ENCODE results near the gene MCTP1.

The MCTP1 gene

DNA sequence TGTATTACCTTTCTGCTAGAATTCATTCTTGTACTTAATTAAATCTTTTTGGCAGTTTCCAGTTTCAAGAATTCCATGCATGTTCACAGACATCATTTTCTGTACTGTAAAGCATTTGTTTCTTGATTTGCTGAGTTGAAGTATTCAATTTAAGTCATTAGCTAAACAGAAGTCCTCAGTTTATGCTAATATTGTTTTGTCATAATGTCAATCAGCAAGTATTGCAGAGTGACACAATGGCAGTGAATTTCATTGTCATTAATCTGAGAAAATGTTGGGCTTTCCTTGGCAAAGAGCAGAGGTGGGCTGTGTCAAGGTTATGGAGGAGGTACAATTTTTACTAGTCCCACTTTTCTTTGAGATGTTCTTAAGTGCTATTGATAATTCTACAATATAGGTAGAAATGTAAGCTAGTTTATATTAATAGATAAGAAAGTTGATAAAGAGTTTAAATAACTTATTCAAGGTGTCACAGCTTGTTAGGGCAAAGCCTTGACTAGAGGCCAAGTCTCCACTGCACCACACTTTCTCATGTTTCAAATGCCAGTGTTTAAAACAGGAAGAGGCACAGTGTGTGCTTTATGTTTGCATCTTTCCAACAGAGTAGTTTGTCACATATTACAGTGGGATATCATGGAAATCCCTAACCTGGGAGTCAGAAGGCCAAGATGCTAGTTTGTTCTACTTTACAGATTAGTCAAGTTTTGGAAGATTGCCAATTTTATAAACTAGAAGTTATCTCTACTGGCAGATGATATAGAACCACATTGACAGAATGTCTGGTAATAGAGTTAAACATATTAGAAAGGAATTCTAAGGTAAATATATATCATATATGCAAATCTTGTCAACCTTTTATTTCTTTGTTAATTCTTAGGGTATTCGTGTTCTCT is 610.2 kb downstream of the MCTP1 start:
- TF ChIP-seq, protein P1, sequence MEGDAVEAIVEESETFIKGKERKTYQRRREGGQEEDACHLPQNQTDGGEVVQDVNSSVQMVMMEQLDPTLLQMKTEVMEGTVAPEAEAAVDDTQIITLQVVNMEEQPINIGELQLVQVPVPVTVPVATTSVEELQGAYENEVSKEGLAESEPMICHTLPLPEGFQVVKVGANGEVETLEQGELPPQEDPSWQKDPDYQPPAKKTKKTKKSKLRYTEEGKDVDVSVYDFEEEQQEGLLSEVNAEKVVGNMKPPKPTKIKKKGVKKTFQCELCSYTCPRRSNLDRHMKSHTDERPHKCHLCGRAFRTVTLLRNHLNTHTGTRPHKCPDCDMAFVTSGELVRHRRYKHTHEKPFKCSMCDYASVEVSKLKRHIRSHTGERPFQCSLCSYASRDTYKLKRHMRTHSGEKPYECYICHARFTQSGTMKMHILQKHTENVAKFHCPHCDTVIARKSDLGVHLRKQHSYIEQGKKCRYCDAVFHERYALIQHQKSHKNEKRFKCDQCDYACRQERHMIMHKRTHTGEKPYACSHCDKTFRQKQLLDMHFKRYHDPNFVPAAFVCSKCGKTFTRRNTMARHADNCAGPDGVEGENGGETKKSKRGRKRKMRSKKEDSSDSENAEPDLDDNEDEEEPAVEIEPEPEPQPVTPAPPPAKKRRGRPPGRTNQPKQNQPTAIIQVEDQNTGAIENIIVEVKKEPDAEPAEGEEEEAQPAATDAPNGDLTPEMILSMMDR (IDR thresholded peaks at IDR 0.05; ENCODE audit: low read depth, low read length) = no peak
- no peaks in the 10 kb centered on the region for H3K36me3 ChIP-seq
- no peaks in the 10 kb centered on the region for H3K27me3 ChIP-seq
- H3K9me3 ChIP-seq = no peaks in the 10 kb centered on the region
- no peak overlapping the region for H3K4me3 ChIP-seq (ENCODE audit: low read depth, low read length)
- H3K4me1 ChIP-seq = peaks cover 2% of the 10 kb centered on the region; the same call in 1 of the 2 replicates
- DNase-seq = no peak

DNA sequence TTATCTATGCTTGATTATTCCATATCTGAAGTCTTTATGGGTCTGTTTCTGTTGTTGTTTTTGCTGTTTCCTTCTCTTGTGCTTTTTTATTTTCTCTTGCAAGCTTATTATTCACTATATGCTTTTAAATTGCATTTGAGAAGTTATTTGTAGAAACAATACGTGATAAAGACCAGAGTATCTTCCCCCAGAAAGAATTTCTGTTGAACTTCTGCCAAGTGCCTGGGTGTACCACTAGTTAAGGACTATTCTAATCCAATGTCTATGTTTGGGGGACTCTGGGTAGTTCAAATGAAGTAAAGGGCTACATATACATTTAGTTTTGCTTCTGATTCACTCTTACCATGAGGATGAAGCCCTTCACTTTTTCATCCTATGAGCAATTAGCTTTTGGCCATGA is 612.1 kb downstream of the MCTP1 start:
- no peaks in the 10 kb centered on the region for H3K36me3 ChIP-seq
- no peak overlapping the region for H3K4me3 ChIP-seq (ENCODE audit: low read depth, low read length)
- H3K27me3 ChIP-seq = no peaks in the 10 kb centered on the region
- H3K4me1 ChIP-seq = peaks cover 2% of the 10 kb centered on the region; the same call in 1 of the 2 replicates
- no peaks in the 10 kb centered on the region for H3K9me3 ChIP-seq
- TF ChIP-seq, protein P1 (IDR thresholded peaks at IDR 0.05; ENCODE audit: low read depth, low read length) = no peak
- no peak for DNase-seq

DNA sequence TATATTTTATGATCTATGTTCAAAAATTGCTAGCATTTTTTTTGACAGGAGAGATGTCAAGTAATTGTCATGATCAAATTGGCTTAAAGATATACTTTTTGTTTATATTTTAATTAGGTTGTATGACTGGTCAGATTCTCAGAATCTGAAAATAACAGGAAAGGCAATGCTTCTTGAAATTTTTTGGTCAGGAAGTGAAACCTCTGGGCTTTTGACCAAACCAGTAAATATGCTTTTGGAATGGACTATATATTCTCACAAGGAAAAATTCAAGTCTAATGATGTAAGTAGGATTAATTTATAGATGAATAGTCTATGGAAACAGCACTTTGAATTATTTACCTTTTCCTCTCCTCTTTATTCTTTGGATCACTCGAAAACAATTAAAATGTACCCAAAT is 614.2 kb downstream of the MCTP1 start:
- no peaks in the 10 kb centered on the region; the same call in 1 of the 2 replicates for H3K36me3 ChIP-seq
- H3K4me1 ChIP-seq = peaks cover 2% of the 10 kb centered on the region; the same call in 1 of the 2 replicates
- H3K9me3 ChIP-seq = no peaks in the 10 kb centered on the region
- H3K27me3 ChIP-seq = no peaks in the 10 kb centered on the region
- H3K4me3 ChIP-seq (ENCODE audit: low read depth, low read length) = no peak overlapping the region
- TF ChIP-seq, protein P1 (IDR thresholded peaks at IDR 0.05; ENCODE audit: low read depth, low read length) = no peak
- no peak for DNase-seq

DNA sequence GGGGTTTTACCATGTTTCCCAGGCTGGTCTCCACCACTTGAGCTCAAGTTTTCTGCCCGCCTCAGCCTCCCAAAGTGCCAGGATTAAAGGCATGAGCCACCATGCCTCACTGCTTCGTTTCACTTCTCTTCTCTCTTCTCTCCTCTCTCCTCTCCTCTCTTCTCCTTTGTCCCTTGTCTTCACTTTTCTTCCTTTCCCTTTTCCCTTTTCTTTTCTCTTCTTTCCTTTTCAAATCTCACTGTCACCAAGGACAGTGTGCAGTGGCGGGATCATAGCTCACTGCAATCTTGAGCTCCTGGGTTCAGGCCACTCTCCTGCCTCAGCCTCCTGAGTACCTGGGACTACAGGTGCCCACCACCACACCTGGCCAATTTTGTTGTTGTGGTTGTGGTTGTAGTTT is 617.0 kb downstream of the MCTP1 start:
- peaks cover 3% of the 10 kb centered on the region for H3K36me3 ChIP-seq
- H3K27me3 ChIP-seq = no peaks in the 10 kb centered on the region
- H3K4me3 ChIP-seq (ENCODE audit: low read depth, low read length) = no peak overlapping the region
- H3K9me3 ChIP-seq = no peaks in the 10 kb centered on the region
- no peaks in the 10 kb centered on the region for H3K4me1 ChIP-seq
- TF ChIP-seq, protein P1 (IDR thresholded peaks at IDR 0.05; ENCODE audit: low read depth, low read length) = no peak
- DNase-seq = no peak

DNA sequence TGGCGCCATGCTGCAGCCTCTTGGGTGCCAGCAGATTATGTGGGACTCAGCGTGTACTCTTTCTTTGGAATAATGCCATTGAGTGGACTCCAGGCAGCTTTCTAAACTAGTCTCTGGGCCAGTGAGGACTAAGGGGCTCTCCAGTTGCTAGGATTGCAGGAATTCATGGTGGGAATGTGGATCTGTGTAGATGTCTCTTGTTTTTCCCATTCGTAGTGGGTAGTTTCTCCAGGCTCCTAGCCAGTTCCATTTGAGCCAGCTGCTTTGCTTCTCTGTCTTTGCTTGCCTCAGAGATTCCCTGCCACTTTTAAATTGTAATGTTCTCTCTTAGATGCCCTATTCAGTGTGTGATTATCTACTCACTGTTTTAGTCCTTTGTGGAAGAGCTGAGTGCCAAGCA is 623.8 kb downstream of the MCTP1 start:
- TF ChIP-seq, protein P1 (IDR thresholded peaks at IDR 0.05; ENCODE audit: low read depth, low read length) = no peak
- H3K27me3 ChIP-seq = no peaks in the 10 kb centered on the region
- H3K36me3 ChIP-seq = peaks cover 14% of the 10 kb centered on the region
- no peak for DNase-seq
- H3K4me3 ChIP-seq (ENCODE audit: low read depth, low read length) = no peak overlapping the region
- H3K9me3 ChIP-seq = no peaks in the 10 kb centered on the region
- no peaks in the 10 kb centered on the region for H3K4me1 ChIP-seq

DNA sequence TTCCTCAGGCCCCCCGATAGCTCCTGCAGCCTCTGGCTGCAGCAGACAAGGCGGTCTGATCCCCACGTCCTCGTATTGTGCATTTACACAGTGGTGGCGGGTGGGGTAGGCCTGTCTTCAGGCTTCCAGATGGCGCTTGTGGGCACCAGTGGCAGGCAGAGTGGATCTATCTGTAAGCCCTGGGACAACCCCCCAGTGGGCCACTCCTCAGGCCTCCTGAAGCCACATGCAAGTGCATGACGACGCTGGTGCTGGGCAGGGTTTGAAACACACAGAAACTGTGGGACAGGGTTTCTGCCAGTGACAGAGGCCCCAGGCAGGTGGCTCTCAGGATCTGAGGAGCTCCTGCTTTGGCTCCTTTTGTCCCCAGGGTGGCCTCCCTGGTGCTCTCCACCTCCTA is 624.4 kb downstream of the MCTP1 start:
- Histone ChIP-seq H3K4me1 (no peaks in the 10 kb centered on the region), H3K36me3 (peaks cover 15% of the 10 kb centered on the region), H3K27me3 (no peaks in the 10 kb centered on the region), H3K4me3 (ENCODE audit: low read depth, low read length) (no peak overlapping the region), H3K9me3 (no peaks in the 10 kb centered on the region)
- TF ChIP-seq, protein P1 (IDR thresholded peaks at IDR 0.05; ENCODE audit: low read depth, low read length) = no peak
- no peak for DNase-seq

Measured in BE2C (cell line).